ENCODE measurements around the gene CPZ.

CPZ gene

DNA sequence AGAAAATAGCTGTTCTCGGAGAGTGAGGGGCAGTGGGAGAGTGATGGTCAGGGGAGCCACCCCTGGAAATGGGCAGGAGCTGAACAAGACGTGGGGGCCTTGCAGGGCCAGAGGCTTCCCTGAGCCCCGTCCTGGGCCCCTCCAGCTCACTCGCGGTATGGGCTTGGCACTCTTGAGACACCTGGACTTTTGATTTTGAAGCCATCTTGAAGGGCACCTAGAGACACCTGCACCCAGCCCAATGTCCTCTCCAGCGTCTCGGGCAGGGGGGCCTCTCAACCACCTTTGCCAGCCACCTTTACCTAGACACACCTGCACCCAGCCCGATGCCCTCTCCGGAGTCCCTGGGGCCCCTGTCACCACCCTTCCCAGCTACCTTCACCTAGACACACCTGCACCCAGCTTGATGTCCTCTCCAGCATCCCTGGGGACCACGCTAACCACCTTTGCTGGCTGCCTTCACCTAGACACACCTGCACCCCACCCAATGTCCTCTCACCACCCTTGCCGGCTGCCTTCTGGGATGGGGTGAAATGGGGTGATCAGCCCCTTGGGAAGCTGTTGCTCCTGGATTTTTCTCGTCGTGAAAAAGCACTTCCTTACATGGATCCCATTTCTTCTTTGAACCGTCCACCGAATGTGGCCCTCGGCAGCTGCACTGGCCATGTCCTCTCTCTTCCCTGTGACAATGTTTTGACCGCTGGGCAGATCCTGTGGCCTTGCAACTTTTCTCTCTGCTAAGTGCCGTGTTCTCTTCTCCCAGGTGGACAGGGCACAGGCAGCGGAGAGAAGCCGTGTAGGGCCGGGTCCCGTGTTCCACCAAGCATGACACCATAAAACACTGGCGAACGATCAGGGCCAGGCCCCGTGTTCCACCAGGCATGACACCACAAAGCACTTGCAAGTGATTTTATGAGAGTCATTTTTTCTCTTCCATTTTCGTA is 47.5 kb downstream of the CPZ start:
- no peak for DNase-seq (ENCODE audit: low read depth)

DNA sequence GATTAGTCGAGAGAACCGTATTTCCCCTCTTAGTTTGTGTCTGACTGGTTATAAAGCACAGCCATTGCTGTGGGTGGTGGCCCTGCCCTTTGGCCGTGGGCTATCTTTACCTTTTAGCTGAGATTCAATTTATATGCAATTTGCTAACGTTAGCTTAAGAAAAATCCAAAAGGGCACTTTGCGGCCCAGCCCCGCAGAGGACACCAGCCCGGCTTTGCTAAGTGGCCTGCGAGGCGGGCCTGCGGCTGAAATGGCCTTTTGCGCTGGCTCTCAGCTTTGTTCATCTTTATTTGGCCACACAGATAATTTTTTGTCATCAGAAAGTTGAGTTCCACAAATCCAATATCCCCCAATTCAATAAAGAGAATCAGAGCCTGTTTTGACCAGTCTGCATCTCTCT is 48.3 kb downstream of the CPZ start:
- DNase-seq (ENCODE audit: low read depth), result no peak

DNA sequence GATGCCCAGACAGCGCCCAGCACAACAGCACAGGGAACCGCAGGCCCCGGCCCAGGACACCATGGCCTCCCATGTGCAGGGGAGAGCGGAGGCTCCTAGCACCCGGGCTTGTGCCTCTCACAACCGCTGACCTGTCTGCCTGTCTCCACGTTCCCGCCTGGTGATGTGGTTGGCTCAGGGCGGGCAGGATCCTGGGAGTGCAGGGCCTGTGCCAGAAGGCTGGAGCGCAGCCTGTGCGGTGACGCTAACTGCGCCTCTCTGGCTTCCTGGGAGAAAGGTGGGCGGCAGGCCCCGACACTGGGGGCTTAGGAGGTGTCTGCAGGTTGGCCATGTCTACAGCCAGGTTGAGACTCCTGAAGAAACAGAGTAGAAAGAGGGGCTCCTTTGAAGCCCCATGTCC is 48.7 kb downstream of the CPZ start:
- no peak for DNase-seq (ENCODE audit: low read depth)

- DNase-seq (ENCODE audit: low read depth), result no peak
These were observed 49.5 kb downstream of the CPZ start for GRCh38 chr4:8641931-8642650.

GRCh38 chr4:8642651-8643321 is 50.2 kb downstream of the CPZ start:
- DNase-seq (ENCODE audit: low read depth), result no peak

- no peak for DNase-seq (ENCODE audit: low read depth)
These were observed 50.9 kb downstream of the CPZ start for GRCh38 chr4:8643441-8643840.

DNA sequence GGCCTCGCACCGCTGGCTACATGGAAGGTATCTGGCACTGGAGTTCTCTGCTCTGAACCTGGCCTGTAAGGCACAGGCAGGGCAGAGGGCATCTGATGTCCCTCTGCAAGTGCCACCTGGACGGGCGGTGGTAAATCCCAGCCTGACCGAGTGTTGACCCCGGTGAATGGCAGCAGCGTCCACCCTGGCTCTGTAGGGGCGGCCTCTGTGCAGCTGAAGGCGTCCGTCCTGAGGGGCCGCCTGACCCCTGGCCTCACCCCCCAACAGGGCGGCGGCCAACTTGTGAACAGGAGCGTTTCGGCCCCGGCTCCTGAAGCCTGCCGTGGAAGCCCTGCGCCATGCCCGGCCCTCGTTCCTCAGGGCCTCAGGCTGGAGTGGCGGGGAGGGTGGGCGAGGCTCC is 51.4 kb downstream of the CPZ start:
- no peak for DNase-seq (ENCODE audit: low read depth)

DNA sequence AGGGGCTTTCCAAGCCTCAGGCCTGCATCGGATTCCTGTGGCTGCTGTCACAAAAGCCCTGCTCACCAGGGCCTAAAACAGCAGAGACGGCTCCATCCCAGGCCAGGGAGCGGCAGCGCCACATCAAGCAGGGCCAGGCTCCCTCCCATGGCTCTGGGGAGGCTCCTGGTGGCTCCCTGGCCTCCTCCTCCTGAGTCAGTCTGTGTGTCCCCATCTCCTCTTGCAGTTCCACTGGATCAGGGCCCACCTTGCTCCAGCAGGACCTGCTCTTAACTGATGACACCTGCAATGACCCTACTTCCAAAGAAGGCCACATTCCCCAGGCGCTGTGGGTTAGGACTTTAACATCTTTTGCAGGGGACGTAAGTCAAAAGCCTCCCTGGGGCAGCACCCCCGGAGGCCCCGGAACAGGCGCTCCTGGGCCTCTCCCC is 51.9 kb downstream of the CPZ start:
- DNase-seq (ENCODE audit: low read depth), result no peak

DNA sequence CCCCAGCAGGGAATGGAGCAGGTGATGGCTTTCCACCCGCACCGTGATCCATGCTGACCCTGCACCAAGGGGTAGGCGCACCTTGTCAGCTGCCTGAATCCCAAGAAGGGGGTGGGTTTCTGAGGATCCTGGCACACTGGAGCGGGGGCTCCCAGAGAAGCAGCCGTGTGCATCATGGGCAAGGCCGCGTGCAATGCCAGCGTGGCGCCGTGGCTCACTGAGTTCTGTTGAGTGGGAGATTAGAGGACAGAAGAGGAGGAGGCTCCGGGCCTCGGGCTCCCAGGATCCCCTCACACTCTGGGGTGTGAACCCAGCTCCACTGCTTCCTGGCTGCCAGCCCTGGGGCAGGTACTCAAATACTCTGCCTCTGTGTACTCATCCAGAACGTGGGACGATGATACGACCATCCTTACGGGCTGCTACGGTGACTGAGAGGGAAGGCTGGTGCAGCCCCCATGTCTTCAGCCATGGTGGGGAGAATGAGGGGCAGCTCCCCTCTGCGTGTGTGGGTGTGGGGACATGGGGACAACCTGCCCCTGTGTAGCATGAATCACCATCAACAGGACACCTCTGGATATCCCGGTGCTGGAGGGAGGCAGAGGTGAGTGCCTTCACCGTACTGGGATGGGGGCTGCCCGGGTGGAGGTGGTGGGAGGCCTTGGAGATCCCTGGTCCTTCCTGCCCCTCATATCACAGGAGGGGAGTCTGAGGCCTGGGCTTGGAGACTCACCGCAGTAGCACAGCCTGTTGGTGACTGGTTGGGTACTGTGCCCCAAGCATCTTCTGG is 52.6 kb downstream of the CPZ start:
- DNase-seq (ENCODE audit: low read depth), result no peak

DNA sequence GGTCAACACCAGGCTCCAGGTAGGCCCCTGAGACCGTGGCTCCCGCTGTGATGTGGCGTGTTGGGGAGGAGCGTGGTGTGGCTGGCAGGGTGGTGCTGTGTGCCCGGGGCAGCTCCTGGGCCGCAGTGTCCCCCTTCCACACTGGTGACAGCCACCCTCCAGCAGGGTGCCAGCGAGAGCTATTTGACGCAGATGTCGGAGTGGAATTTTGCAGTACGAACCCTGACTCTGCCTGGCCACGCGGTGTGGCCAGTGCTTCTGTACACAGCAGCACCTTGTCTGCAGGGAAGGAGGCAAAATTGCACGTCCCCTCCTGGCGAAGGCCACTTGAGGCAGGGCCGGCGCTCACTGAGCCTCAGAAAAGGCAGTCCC is 53.2 kb downstream of the CPZ start:
- no peak for DNase-seq (ENCODE audit: low read depth)

- no peak for DNase-seq (ENCODE audit: low read depth)
These were observed 53.9 kb downstream of the CPZ start for GRCh38 chr4:8646296-8647093.

GRCh38 chr4:8647094-8647570 is 54.6 kb downstream of the CPZ start:
- no peak for DNase-seq (ENCODE audit: low read depth)

DNA sequence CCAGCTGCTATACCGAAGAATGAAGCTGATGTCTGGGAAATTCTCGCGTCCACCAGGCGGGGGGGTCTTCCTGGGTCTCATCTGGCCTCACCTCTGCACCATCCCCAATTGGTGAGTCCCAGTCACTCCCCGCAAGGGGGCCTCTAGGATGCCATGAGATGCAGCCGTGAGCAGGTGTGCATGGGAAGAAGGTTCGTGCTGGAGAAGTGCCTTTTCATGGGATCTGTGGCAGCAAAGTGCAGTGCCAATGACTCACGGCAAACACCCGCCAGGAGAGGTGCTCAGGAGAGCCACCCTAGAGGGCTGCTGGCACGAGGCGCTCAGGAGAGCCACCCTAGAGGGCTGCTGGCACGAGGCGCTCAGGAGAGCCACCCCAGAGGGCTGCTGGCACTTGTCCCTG is 55.1 kb downstream of the CPZ start:
- no peak for DNase-seq (ENCODE audit: low read depth)

- DNase-seq (ENCODE audit: low read depth), result no peak
These were observed 55.7 kb downstream of the CPZ start for GRCh38 chr4:8648296-8648695.

DNA sequence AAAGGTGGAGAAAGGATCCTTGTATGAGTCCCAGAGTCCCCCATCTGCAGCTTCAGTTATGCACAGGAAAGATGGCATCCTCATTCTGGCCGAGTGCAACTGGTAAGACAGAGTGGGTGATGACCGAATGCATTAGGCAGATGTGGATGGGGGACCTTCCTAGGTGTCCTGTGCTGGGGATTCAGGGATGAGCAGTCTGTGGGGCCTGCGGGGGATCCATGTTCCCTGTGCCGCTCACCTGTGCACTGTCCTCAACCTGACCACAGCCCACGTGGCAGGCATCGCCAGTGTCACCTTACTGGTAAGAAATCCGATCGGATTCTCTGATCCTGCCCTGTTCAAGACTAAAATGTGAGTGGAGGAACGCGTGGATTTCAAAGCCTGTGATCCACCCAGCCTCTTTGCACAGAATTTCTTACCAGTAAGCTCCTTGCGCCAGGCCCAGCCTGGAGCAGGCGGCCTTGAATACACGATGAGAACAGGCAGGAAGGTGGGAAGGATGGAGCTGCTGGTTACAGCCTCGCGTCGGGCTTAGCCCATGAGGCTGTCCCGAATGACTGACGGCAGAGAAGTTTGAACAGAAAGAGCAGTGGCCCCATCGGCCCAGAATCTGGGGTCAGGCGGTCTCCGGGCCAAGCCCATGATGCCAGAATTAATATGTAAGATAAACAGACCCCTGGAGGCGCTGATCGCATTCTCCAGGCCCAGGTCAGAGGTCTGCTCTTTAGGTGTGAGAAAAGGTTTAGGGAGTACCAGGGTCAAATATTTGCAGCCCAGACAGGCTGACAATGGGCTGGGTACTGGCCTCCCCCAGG is 56.5 kb downstream of the CPZ start:
- no peak for DNase-seq (ENCODE audit: low read depth)

- DNase-seq (ENCODE audit: low read depth), result no peak
These were observed 57.2 kb downstream of the CPZ start for GRCh38 chr4:8649631-8650361.

GRCh38 chr4:8651661-8652180 is 59.2 kb downstream of the CPZ start:
- no peak for DNase-seq (ENCODE audit: low read depth)

- DNase-seq (ENCODE audit: low read depth), result no peak
These were observed 59.9 kb downstream of the CPZ start for GRCh38 chr4:8652181-8653078.

All from non-pigmented ciliary epithelial cell (primary cell).